ENCODE measurements around the gene TMEM151B.
"Not testable (repeated sequence)": the region's sequence is repeated elsewhere in the genome, so short reads cannot be mapped to it uniquely, and the experiment has no call there.

The TMEM151B gene

DNA sequence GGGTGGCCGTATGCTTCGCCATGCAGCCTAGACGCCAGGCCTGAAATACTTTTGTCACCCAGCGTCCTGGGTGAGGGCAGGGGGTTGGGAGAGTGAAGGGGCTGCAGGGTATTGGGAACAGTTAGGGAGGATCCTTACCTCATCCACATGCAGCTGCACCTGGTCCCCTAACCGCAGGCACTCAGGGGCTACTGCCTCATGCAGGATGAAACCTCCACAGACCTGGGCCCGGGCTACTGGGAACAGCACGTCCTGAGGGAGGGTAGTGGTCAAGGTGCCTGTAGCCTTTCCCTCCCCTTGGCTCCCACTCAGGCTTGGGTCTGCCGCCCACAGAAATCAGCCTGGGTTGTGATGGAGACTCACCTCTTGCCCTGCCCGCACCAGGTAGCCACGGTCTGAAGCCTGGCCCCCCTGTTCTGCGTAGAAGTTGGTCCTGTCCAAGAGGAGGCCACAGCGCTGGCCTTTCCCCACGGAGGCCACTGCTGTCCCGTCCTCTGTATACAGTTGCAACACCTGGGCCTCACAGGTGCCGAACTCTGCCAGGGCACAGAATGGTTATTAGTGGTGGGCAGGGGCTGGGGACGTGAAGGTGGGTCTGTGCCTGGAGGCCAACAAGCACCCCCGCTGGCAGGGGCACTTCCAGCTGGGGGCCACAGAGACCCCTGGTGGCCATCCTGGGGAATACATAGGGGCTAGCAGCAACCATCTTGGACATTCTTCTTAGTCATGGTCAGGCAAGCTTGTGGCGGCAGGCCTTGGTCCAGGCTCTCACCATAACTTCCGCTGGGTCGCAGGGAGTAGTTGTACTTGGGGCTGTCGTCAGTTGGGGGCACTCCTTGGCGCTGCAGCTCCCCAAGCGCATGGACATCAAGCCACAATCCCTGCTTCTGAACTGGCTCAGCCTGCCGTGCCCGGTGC lies 34.3 kb downstream of the TMEM151B start:
- peak; percentile 59 for DNase-seq (ENCODE audit: low read depth)

DNA sequence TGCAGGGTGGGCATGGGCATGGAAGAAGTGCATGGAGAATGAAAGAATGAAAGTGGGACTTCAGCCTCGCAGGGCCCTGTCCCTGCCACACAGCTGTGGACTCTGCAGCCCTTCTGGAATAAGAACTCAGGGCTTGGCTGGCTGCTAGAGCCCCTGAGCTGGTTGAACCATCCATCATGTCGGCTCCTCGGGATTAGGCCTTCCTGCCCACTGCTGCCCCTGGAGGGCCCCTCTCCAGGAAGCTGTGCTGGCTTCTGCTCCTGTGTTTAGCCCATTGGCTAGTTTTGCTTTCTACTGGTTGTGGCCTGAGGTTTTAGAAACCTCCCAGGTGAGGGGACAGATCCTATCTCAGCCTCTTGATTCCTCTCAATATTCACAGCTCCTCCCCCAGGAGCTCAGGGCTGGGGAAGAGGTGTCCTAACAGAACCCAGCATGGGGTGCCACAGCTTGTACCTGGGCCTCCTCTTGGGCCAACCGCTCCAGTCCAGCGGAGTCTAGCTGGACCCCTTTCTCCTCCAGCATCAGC lies 35.0 kb downstream of the TMEM151B start:
- no peak for DNase-seq (ENCODE audit: low read depth)

DNA sequence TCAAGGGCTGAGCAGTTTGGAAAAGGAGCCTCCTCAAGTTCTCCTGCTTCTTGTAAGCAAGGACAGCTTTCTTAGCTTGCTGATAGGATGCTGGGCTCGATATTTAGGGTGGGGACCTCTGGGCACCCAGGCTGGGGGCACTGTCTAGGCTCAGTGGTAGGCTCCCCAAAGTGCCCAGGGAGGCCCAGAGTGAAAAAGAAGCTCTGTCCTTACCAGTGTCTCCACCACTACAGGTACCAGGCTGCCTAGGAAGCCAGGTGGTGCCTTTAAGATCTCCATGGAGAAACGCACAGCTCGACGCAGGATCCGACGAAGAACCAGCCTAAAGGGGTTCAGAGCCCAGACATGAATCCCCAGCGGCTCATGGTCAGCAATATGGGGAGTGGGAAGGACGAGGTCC lies 36.5 kb downstream of the TMEM151B start:
- no peak for DNase-seq (ENCODE audit: low read depth)

DNA sequence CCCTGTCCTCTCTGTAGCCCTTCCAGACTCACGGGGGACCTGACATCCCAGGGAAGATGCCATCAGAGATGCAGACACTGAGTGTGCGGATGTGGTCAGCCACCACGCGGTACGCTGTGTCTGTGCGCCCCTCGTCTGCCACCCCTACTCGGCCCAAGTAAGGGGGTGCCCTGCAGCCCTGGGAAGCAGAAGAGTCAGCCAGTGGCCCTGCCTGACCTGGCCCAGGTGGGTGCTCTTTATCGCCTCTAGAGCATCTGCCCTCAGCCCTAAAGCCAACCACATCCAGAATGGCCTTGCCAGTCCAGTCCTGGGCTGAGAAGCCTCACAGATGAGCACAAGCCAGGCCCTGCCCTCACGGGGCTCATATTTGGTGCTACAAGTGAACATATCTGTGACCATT lies 37.0 kb downstream of the TMEM151B start:
- DNase-seq (ENCODE audit: low read depth), result no peak

DNA sequence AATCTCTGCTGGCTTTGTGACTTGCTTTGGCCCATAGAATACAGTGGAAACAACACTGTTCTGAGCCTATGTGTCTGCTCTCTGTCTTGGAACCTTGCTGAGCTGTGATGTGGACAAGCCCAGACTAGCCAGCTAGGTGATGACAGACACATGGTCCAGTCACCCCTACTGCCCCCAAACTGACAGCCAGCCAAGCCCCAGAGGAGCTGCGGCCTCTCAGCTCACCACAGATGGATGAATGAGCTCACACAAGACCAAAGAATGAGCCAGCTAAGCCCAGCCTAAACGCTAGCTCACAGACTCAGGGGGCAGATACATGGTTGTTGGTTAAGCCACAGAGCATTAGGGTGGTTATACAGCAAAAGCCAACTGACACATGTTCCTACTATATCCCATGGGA lies 38.8 kb downstream of the TMEM151B start:
- no peak for DNase-seq (ENCODE audit: low read depth)

DNA sequence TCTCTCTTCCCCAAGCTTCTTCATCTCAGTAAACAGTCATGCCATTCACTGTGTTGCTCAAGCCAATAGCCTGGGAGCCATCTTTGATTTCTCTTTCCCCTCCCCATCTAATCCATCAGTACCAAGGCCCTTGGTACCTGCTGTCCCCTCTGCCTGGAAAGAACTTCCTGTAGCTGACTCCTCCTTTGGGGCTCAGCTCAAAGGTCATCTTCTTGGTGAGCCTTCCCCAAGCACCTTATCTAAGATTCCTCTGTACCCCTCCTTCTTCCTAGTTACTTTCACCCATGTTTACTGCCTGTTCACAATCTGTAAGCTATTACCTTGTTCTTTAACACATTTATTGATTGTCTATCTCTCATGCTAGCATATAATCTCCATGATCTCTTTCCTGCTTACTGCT lies 39.4 kb downstream of the TMEM151B start:
- DNase-seq (ENCODE audit: low read depth), result no peak

DNA sequence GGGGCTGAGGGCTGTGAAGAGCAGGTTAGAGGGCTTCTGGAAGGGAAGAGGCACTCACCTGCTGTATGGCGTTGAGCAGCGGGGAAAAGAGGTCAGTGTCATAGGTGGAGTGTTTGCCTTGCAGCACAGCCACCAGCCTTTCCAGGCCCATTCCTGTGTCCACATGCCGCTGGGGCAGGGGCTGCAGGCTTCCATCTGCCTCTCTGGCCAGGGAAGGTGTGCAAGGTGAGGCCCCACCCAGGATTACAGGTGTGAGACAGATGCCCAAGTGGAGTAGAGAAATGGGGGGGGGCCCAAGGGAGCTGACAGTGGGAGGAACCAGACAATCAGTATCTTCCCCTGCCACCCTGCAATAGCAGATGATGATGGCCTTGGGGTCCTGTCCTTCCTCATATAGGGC lies 40.0 kb downstream of the TMEM151B start:
- DNase-seq (ENCODE audit: low read depth), result no peak

DNA sequence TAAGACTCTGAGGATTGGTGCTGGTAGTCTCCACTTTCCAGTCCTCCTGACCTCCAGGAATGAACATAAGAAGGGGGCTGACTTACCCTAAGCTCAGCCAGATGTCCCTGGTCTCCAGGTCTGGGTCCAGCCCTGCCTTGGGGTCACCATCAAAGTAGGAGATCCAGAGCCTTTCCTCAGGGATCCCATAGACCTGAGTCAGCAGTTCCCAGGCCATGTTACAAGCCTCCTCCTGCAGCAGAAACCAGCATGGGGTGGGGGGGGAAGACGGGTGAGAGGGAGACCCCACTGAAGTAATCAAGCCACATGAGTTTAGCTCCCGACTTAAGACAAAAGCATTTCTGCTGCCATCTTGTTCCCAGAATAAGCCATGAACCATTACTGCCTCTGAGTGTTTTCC lies 41.1 kb downstream of the TMEM151B start:
- DNase-seq (ENCODE audit: low read depth), result no peak

DNA sequence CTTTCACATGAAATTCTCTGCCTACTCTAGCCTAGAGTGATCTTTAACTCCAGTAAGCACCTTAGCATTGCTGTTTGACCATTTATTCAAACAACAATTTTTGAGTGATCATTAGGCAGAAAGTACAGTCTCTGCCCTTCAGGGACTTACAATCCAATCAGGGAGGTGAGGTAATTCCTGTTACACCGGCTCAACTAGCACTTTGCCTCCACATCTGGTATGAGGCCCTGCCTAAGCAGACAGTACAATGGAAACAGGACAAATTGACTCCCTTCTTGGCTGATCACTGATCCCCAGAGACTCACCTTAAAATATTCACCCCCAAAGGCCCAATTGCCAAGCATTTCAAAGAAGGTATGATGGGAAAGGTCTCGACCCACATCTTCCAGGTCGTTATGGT lies 41.5 kb downstream of the TMEM151B start:
- no peak for DNase-seq (ENCODE audit: low read depth)

DNA sequence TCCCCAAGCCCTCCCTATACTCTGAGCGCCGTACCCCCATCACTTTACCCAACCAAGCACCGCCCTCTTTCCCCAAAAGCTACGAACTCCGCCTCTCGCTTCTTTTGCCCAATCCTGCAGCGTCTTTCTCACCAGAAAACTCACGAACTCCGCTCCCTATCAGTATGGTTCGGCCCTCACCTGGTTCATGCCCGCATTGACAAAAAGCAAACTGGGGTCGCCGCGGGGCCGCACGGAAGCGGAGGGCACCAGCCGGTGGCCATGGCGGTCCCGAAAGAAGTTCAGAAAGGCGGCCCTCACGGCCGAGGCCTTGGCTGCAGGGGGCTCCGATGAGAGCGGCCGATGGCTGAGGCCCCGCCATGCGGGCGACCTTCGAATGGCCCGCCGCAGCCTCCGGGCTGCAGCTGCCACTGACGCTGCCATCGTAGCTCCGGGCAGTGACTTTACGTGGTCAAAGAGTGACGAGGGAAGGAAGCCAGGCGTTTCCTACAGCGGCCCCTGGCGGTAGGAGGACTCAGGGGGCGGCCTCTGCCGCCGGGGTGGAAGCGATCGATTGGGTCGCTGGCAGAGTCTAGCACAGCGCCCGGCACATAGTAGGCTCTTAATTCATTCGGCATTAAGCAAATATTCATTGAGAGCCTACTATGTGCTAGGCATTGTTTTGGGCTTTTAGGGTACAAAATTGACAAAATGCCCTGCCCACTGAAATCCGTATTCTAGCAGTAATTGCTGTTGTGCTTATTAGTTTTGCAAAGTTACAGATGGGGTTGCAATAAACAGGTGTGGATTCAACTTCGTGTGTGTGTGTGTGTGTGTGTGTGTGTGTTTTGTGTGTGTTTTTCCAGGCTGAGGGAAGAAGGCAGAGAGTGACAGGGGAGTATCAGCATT lies 42.9 kb downstream of the TMEM151B start, which contains the start of gene AARS2:
Gene AARS2, minus strand, starts transcription at position 447 of the 888 bp plus-strand sequence. Its CDS starts 24 bp downstream, at position 423.
- DNase-seq (ENCODE audit: low read depth), result peak; percentile 90

DNA sequence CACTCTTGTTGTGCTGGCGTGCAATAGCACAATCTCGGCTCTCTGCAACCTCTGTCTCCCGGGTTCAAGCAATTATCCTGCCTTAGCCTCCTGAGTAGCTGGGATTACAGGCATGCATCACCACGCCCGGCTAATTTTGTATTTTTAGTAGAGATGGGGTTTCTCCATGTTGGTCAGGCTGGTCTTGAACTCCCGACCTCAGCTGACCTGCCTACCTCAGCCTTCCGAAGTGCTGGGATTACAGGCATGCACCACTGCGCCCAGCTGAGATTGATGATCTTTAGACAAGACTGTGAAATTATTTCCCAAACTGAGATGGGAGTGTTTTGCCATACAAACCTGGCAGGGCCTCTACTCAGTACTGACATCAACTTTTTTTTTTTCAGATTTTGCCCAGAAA lies 44.4 kb downstream of the TMEM151B start:
- DNase-seq (ENCODE audit: low read depth), result not testable (repeated sequence)

DNA sequence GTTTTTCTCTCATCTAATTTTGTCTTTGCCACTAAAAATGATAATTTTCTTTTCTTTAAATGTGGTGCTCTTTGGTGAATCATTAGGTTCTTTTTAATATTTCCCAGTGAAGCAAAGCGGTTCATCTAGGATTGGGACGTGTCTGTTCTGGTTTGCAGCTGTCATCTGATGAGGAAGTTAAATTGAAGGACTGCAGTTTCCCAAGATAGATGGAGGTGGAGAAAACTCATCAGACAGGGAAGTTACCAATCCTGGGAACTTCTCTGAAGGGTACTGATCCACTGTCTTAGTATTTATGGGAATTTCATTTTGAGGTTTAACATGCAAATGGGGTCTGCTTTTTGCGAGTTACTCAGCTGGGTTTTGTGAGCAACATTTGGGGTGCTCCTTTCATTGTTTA lies 45.3 kb downstream of the TMEM151B start:
- DNase-seq (ENCODE audit: low read depth), result no peak

DNA sequence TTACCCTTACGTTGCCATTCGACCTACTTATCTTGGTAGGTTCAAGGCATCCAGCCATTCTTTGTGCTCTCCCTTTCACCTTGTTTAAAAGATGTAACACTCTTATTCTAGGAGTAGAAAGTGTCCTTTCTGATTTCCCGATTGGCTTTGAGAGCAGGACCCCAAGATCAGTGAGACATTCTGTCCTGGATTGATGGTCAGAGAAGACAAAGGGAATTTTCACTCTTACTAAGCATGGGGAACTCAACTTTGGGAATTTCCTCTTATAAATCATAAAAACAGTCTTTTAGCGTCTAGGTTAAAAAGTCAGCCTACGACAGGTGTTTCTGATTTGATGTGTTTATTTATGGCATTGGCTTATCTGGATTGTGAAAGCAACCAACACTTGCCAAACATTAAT lies 45.7 kb downstream of the TMEM151B start:
- no peak for DNase-seq (ENCODE audit: low read depth)

DNA sequence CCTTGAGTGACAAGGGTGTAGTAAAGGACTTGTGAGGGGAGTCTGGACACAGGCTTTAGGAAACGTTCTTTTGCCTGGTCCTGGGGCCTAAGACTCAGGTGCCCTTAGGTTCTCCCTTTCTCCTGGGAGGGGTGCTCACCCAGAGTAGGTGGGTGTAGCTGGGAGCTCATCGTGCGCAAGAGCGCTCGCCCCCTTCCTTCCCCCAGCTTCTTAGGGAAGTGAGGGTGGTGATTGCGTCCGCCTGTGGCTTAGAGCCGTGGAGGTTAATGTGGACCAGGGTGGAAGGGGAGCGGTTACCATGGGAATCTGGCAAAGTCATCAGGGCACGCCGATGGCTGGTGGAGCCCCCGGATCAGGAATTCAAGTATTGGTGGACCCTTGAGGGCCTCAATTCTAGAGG lies 46.2 kb downstream of the TMEM151B start:
- DNase-seq (ENCODE audit: low read depth), result no peak

DNA sequence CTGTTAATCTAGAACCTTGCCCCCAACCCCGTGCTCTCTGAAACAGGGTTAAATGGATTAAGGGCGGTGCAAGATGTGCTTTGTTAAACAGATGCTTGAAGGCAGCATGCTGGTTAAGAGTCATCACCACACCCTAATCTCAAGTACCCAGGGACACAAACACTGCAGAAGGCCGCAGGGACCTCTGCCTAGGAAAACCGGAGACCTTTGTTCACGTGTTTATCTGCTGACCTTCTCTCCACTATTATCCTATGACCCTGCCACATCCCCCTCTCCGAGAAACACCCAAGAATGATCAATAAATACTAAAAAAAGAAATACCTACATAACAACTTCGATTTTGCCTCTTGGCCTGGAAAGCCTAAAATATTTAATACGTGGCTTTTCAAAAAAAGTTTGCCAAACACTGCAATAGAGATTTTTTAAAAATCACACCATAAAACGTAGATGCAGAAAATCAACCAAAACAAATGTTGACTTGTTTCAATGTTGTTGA lies 46.9 kb downstream of the TMEM151B start:
- not testable (repeated sequence) for DNase-seq (ENCODE audit: low read depth)

DNA sequence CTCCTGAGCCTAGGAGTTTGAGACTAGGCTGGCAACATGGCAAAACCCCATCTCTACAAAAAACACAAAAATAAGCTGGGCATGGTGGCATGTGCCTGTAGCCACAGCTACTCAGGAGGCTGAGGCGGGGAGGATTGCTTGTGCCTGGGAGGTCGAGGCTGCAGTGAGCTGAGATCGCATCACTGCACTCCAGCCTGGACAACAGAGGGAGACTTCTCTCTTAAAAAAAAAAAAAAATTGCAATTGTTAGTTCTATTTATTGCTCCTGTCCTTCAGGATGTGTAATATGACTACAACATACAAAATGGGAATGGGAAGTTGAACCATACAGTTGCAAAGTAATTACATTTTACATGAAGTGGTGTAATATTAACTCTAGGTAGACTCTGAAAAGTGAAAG lies 51.0 kb downstream of the TMEM151B start:
- DNase-seq (ENCODE audit: low read depth), result no peak

DNA sequence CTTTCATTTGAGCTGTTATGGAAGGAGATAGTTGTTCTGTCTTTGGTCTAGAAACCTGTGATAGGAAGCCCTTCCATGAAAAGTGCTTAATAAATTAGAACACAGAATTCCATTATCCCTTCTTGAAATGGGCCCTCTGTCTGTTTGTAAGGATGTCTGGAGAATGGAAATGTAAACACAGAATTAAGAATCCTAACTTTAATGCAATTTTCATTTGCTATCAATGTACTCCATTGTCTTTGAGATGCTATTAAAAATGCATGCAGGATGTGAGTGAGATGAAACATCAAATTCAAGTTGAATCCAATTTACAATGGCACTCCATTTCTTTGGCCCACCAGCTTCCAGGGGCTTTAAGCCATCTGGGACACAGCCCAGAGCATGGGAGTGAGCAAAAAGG lies 56.8 kb downstream of the TMEM151B start:
- no peak for DNase-seq (ENCODE audit: low read depth)

DNA sequence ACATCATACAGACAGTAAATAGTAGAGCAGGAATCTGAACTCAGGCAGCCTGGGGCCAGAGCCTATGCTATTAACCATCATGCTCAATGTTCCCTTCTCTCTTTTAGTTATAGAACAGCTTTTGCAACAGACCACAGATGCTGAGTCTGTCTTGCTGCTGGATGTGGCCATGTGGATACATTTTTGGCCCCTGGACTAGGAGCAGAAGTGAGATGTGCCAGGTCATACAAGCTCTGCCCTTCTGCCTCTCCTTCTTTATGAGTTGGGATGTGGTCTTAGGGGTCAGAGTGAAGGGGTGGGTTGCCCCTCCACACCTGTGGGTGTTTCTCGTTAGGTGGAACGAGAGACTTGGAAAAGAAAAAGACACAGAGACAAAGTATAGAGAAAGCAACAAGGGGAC lies 57.5 kb downstream of the TMEM151B start:
- DNase-seq (ENCODE audit: low read depth), result no peak

DNA sequence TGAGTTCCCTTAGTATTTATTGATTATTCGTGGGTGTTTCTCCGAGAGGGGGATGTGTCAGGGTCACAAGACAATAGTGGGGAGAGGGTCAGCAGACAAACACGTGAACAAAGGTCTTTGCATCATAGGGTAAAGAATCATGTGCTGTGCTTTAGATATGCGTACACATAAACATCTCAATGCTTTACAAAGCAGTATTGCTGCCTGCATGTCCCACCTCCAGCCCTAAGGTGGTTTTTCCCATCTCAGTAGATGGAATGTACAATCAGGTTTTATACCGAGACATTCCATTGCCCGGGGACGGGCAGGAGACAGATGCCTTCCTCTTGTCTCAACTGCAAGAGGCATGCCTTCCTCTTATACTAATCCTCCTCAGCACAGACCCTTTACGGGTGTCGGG lies 58.0 kb downstream of the TMEM151B start:
- not testable (repeated sequence) for DNase-seq (ENCODE audit: low read depth)

DNA sequence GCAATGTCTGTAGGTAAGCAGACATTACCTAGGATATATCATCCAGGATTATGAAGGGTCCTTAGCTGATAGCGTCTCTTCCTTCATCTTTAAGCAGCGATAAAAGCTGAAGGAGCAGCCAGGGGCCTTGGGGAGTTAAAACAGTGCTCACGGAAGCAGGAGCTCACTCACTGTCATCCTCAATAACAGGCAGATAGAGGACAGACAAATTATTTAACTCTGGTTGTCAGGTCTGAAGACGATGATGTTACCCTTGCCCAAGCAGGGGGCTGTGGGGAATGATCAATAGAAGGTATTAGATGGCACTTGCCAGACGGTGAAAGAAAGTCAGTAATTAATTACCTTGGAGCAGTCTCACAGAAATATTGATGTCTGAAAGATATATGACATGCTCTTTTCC lies 59.6 kb downstream of the TMEM151B start:
- DNase-seq (ENCODE audit: low read depth), result no peak

DNA sequence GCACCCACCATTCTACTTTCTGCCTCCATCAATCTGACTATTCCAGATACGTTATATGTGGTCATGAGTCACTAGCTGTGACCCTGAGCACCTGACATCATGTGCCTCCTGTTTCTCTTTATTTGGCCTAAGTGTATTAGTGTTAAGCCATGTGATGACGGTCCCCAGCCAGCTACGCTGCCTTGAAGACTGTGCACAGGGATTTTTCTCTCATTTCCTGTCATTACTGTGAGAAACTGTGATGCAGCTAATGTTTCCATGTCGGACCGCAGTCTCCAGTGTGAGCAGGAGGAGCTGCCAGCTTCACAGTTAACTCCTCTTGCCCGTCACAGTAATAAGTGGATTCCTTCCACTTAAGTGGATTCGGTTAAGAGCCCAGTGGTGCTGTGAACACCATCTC lies 62.3 kb downstream of the TMEM151B start:
- DNase-seq (ENCODE audit: low read depth), result peak; percentile 44

DNA sequence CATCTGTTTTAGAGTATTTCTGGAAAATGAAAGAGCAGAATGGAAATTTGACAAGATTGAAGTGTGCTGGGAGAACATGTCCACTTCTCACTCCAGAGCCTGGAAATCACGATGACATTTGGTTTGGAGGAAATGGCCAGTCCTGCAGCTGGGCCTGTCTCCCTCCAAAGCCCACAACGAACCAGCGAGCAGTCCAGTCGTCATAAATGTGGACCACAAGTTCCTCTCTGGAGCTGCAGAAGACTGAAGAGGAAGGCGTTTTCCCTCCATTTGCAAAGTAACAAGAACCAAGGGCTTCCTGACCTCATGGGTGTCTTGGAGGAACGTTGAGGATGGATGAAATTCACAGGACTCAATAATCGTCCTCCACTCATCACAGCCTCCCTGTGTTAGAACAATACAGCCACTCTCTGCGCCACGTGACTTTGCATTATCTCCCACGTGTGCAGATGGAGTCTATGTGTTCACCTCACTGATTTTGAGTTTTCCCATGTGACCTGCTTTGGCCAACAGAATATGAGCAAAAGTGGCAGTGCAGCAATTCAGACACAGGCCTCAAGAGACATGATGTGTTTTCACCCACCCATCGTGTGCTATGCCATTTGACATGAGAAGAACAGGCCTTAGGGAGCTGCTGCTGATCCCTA lies 63.1 kb downstream of the TMEM151B start:
- no peak for DNase-seq (ENCODE audit: low read depth)
